ENCODE measurements around the gene TK1.

DNA sequence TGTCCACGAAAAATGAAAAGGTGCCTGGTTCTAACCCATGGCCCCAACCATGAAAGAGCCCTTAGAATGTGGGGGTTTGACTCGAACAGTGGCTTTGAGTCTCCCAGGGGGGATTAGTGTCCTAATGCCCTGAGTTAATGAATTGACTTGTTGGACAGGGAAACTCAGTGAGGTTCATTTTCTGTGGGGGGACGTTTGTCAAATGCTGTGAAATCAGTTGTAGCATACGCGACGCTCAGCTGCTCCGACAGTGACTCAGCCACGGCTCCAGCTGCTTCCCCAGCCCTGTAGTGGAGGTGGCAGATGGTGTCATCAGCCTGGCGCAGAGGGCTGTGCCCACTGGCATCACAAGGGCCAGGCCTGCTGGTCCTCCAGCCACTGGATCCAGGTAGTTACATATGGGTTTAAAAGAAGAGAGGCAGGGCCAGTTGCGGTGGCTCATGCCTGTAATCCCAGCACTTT lies 40.6 kb upstream of the TK1 start:
- no peak for TF ChIP-seq POLR2A (IDR thresholded peaks at IDR 0.05)
- TF ChIP-seq, protein P1, sequence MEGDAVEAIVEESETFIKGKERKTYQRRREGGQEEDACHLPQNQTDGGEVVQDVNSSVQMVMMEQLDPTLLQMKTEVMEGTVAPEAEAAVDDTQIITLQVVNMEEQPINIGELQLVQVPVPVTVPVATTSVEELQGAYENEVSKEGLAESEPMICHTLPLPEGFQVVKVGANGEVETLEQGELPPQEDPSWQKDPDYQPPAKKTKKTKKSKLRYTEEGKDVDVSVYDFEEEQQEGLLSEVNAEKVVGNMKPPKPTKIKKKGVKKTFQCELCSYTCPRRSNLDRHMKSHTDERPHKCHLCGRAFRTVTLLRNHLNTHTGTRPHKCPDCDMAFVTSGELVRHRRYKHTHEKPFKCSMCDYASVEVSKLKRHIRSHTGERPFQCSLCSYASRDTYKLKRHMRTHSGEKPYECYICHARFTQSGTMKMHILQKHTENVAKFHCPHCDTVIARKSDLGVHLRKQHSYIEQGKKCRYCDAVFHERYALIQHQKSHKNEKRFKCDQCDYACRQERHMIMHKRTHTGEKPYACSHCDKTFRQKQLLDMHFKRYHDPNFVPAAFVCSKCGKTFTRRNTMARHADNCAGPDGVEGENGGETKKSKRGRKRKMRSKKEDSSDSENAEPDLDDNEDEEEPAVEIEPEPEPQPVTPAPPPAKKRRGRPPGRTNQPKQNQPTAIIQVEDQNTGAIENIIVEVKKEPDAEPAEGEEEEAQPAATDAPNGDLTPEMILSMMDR (IDR thresholded peaks at IDR 0.05) = no peak
